Measurements from ENCODE around the gene OR4K2. TPM values are rescaled to one million over a fixed set of nuclear protein-coding genes. Genes with fewer than 3 reads are reported as not detected.

The OR4K2 gene
- total RNA-seq, 1 experiment from 2014 or later = not detected

DNA sequence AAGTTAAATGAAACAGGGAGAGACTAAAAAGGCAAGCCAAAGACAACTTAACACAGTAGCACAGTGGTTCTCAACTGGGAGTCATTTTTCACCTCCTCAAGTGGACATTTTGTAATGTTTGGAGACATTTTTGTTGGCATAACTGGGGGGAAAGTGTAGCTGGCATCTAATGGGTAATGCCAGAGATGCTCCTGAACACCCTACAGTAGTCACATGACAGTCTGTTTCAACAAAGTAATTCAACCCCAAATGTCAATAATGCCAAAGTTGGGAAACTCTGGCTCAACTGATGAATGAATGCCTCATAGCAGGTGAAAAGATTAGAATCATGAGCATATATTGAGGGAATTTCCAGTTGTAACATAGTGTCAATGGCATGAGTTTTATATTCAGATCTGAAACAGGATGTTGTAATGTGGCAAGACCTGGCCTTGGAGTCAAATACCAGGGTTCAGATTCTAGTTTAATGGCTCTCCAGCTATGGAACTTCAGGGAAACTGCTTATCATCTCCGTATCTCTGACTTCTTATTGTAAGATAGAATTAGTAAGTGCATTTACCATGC is 43.1 kb downstream of the OR4K2 start:
- Histone ChIP-seq H3K9me3 (replicated peaks) (no peaks in the 10 kb centered on the region), H3K4me3 (no peak overlapping the region), H3K27me3 (no peaks in the 10 kb centered on the region), H3K27ac (no peak overlapping the region), H3K36me3 (no peaks in the 10 kb centered on the region), H3K4me1 (no peaks in the 10 kb centered on the region)
- no peak for DNase-seq

GRCh38 chr14:19918553-19919264 is 43.8 kb downstream of the OR4K2 start:
- Histone ChIP-seq H3K27ac (no peak overlapping the region), H3K36me3 (no peaks in the 10 kb centered on the region)
- no peak for DNase-seq

DNA sequence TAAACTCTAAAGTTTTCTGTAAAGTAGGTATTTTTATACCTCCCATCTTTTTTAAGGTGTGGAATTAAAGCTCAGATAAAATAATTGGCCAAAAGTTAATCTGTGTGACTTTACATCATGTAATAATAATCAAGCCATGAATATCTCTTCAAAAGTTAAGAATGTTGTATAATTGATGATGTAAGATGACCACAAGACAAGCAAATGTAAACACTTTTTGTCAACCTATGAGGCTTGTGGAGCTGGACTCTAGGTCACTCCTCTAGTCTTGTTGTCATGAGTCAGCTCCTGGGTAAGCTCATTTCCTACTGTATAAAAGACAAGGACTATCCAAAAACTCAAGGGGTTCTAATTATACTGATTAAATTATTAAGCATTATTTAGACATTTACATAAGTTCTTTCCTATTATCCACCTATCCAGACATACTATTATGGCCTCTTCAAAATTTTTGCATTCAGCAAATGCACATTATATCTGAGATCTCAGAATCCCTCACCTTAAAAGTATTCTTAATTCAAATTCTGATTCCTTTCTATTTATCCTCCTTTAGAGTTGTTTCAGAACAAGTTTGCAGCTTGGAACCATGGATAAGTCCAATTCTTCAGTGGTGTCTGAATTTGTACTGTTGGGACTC is 45.2 kb downstream of the OR4K2 start, which contains the start of gene OR4K5:
OR4K5 (plus strand) TSS at position 587 of the 637 bp plus-strand sequence; CDS start at position 587, 0 bp downstream.
- no peaks in the 10 kb centered on the region for H3K4me1 ChIP-seq
- no peaks in the 10 kb centered on the region for H3K27me3 ChIP-seq
- H3K4me3 ChIP-seq = no peak within 1 kb of the TSS
- H3K9me3 ChIP-seq (replicated peaks) = no peaks in the 10 kb centered on the region
- no peaks in the 10 kb centered on the region for H3K36me3 ChIP-seq
- no peak for DNase-seq
- H3K27ac ChIP-seq = no peak within 1 kb of the TSS

More at GRCh38 chr14:19918553-19919264, 43.8 kb downstream of the OR4K2 start:
- no peaks in the 10 kb centered on the region for H3K27me3 ChIP-seq
- no peaks in the 10 kb centered on the region for H3K4me1 ChIP-seq
- H3K4me3 ChIP-seq = no peak overlapping the region
- no peaks in the 10 kb centered on the region for H3K9me3 ChIP-seq (replicated peaks)

GRCh38 chr14:19930617-19931016 is 55.7 kb downstream of the OR4K2 start, which contains the start of gene OR4K1:
Gene OR4K1 (plus strand): TSS chr14:19930917. CDS start chr14:19935667, 4,750 bp downstream.
- H3K27me3 ChIP-seq = no peaks in the 10 kb centered on the region
- no peaks in the 10 kb centered on the region for H3K9me3 ChIP-seq (replicated peaks)
- H3K4me1 ChIP-seq = no peaks in the 10 kb centered on the region
- H3K36me3 ChIP-seq = no peaks in the 10 kb centered on the region
- no peak within 1 kb of the TSS for H3K27ac ChIP-seq
- no peak for DNase-seq
- H3K4me3 ChIP-seq = no peak within 1 kb of the TSS

Other genes with a start within 250 kb of the OR4K2 start
- gene OR11H2, start 161.3 kb upstream of the OR4K2 start, total RNA-seq (2014; rRNA removed; shearing (Covaris generic)) = not detected in 2 replicates
- not detected in 2 replicates for gene OR4Q3, start 131.6 kb upstream of the OR4K2 start, total RNA-seq (2014; rRNA removed; shearing (Covaris generic))
- gene OR4M1, start 101.6 kb upstream of the OR4K2 start, total RNA-seq (2014; rRNA removed; shearing (Covaris generic)) = not detected in 2 replicates
- gene OR4N2, start 71.4 kb upstream of the OR4K2 start, total RNA-seq (2014; rRNA removed; shearing (Covaris generic)) = not detected in 2 replicates
- gene OR4K5, start 45.5 kb downstream of the OR4K2 start, total RNA-seq (2014; rRNA removed; shearing (Covaris generic)) = not detected in 2 replicates
- gene OR4K1, start 55.8 kb downstream of the OR4K2 start, total RNA-seq (2014; rRNA removed; shearing (Covaris generic)) = not detected in 2 replicates
- not detected in 2 replicates for gene OR4K15, start 100.4 kb downstream of the OR4K2 start, total RNA-seq (2014; rRNA removed; shearing (Covaris generic))
- not detected in 2 replicates for gene OR4Q2, start 127.0 kb downstream of the OR4K2 start, total RNA-seq (2014; rRNA removed; shearing (Covaris generic))
- not detected in 2 replicates for gene OR4K14, start 144.2 kb downstream of the OR4K2 start, total RNA-seq (2014; rRNA removed; shearing (Covaris generic))
- not detected in 2 replicates for gene OR4K13, start 160.9 kb downstream of the OR4K2 start, total RNA-seq (2014; rRNA removed; shearing (Covaris generic))
- gene OR4L1, start 184.9 kb downstream of the OR4K2 start, total RNA-seq (2014; rRNA removed; shearing (Covaris generic)) = not detected in 2 replicates
- 0.14 TPM in 1 of 2 replicates, not detected in the other for gene OR4K17, start 235.6 kb downstream of the OR4K2 start, total RNA-seq (2014; rRNA removed; shearing (Covaris generic))